Measurements from ENCODE around the gene OPRL1. TPM values are rescaled to one million over a fixed set of nuclear protein-coding genes. Genes with fewer than 3 reads are reported as not detected.
A peak's percentile ranks its signal among the peaks of the same experiment; 100 is the strongest.

OPRL1 gene
- polyA plus RNA-seq, 1 of the 3 experiments (the other 2 are of a cell fraction): 1.8 TPM

DNA sequence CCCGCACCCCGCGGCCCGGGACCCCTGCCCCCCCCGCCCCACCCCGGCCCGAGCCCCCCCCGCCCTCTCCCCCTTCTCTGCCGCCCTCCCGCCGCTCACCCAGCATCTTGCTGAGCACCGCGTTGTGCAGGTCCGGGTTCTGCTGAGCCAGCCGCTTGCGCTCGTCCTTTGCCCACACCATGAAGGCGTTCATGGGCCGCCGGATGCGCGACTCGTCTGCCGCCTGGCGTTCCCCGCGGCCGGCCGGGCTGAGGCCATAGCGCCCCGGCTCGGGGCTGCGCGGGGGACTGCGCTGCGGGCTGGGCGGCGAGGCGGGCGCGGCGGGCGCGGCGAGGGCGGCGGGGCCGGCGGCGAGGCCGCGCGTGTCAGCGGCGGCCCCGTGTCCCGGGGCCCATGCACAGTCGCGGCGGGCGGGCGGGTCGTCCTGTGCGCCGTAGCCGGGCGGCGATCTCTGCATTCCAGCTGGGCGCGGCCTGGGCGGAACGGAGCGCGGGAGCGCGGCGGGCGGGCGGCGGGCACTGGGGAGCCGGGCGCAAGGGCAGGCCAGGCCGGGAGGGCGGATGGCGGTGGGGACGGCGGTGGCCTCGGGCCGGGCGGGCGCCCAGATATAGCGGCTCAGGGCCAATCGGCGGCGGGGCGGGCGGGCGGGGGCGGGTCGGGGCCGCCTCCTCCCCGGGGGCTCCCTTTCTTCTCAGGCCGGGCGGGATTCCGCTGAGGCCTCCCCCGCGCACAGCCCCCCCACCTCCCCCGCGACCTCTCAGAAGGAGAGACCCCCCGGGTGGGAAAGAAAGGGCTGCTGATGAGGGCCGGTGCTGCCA is 30.6 kb upstream of the OPRL1 start, which contains the start of gene SOX18:
SOX18 (minus strand) TSS at position 580 of the 818 bp plus-strand sequence; CDS start at position 457, 123 bp downstream.
- H3K27me3 ChIP-seq (ENCODE audit: insufficient read depth): peaks cover 32% of the 10 kb centered on the region
- POLR2A ChIA-PET: no interaction called here

DNA sequence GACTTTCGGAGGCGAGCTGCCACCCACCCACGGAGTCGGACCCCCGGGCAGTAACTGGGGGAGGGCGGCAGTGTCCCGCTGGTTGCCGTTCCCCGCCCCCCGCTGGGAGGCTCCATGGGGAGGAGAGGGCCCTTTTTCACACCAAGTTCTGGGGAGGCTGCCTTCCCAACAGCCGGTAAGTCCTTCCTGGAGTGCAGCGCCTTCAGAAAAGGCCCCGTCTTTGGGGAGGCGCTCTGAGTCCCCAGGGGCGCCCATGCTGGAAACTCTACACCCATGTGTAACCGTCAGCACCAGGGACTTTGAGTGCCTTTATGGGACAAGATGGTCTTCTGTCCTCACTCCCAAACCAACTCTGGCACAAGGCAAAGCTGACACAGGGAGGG is 30.0 kb upstream of the OPRL1 start:
- Histone ChIP-seq H3K4me1 (ENCODE audit: control insufficient read depth in 1 of 2, insufficient read depth in 2 of 2, low read depth in 1 of 2, low read length in 1 of 2) (peaks cover 0 to 7% of the 10 kb centered on the region in 2 experiments; a peak in 1 of 4 replicates), H3K9me3 (no peaks in the 10 kb centered on the region), H3K9me2 (no peaks in the 10 kb centered on the region), H3K79me2 (ENCODE audit: insufficient read depth) (no peaks in the 10 kb centered on the region), H3K4me3 (ENCODE audit: low read depth in 2 of 2, low read length in 1 of 2) (no peak overlapping the region), H4K20me1 (ENCODE audit: insufficient read depth) (no peaks in the 10 kb centered on the region), H2AFZ (ENCODE audit: low read depth) (no peak overlapping the region), H3K4me2 (no peak overlapping the region), H3F3A (replicated peaks; ENCODE audit: insufficient read depth) (no peaks in the 10 kb centered on the region), H3K27me3 (ENCODE audit: insufficient read depth) (peaks cover 32% of the 10 kb centered on the region), H3K36me3 (replicated peaks in 1 of 2; ENCODE audit: control insufficient read depth in 1 of 2, insufficient read depth in 2 of 2, low read length in 1 of 2) (no peaks in the 10 kb centered on the region), H3K9ac (no peak overlapping the region), H3K27ac (ENCODE audit: low read depth in 2 of 2, low read length in 1 of 2) (no peak overlapping the region)
- ChIA-PET POLR2A (no interaction called here), CTCF (interaction anchor here (1.0 to 7.8 kb wide), 5 partner anchors 11 to 71 kb away, joined by 3 to 85 read pairs (median 3); partner anchors contain the start of gene PRPF6)
- no peak for DNase-seq
- 71% methylated on average over 11 of the region's 16 CpGs for WGBS (ENCODE audit: low lambda C conversion rate)
- TF ChIP-seq, protein P1, sequence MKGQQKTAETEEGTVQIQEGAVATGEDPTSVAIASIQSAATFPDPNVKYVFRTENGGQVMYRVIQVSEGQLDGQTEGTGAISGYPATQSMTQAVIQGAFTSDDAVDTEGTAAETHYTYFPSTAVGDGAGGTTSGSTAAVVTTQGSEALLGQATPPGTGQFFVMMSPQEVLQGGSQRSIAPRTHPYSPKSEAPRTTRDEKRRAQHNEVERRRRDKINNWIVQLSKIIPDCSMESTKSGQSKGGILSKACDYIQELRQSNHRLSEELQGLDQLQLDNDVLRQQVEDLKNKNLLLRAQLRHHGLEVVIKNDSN (IDR thresholded peaks at IDR 0.05; ENCODE audit: borderline replicate concordance, low read depth): no peak
- no peak for TF ChIP-seq FOSL2 (IDR thresholded peaks at IDR 0.05; ENCODE audit: borderline replicate concordance, low read depth)

More for the DNA sequence above, 30.6 kb upstream of the OPRL1 start, which contains the start of gene SOX18:
- Histone ChIP-seq H3K27ac (ENCODE audit: low read depth in 2 of 2, low read length in 1 of 2) (no peak within 1 kb of the TSS), H3F3A (replicated peaks; ENCODE audit: insufficient read depth) (peaks cover 4% of the 10 kb centered on the region), H3K4me3 (ENCODE audit: low read depth in 2 of 2, low read length in 1 of 2) (peak within 1 kb of the TSS in 1 of 2 experiments; percentile 21; a peak in 1 of 4 replicates), H2AFZ (ENCODE audit: low read depth) (no peak within 1 kb of the TSS), H3K4me2 (no peak within 1 kb of the TSS), H4K20me1 (ENCODE audit: insufficient read depth) (no peaks in the 10 kb centered on the region), H3K4me1 (ENCODE audit: control insufficient read depth in 1 of 2, insufficient read depth in 2 of 2, low read depth in 1 of 2, low read length in 1 of 2) (peaks cover 0 to 4% of the 10 kb centered on the region in 2 experiments; a peak in 1 of 4 replicates), H3K79me2 (ENCODE audit: insufficient read depth) (no peaks in the 10 kb centered on the region), H3K9ac (no peak within 1 kb of the TSS), H3K9me3 (no peaks in the 10 kb centered on the region), H3K36me3 (replicated peaks in 1 of 2; ENCODE audit: control insufficient read depth in 1 of 2, insufficient read depth in 2 of 2, low read length in 1 of 2) (no peaks in the 10 kb centered on the region), H3K9me2 (no peaks in the 10 kb centered on the region)
- no peak for TF ChIP-seq POLR2AphosphoS5 (IDR thresholded peaks at IDR 0.05; ENCODE audit: low read depth, low read length)
- TF ChIP-seq TCF12 (IDR thresholded peaks at IDR 0.05): no peak
- no peak for TF ChIP-seq FOSL2 (IDR thresholded peaks at IDR 0.05; ENCODE audit: borderline replicate concordance, low read depth)
- TF ChIP-seq RXRA (IDR thresholded peaks at IDR 0.05; ENCODE audit: borderline replicate concordance, low read depth): no peak
- TF ChIP-seq SIN3A (IDR thresholded peaks at IDR 0.05; ENCODE audit: borderline replicate concordance, low read depth, low read length): no peak
- no peak for TF ChIP-seq RCOR1 (IDR thresholded peaks at IDR 0.05; ENCODE audit: low read length)
- TF ChIP-seq, protein P2, sequence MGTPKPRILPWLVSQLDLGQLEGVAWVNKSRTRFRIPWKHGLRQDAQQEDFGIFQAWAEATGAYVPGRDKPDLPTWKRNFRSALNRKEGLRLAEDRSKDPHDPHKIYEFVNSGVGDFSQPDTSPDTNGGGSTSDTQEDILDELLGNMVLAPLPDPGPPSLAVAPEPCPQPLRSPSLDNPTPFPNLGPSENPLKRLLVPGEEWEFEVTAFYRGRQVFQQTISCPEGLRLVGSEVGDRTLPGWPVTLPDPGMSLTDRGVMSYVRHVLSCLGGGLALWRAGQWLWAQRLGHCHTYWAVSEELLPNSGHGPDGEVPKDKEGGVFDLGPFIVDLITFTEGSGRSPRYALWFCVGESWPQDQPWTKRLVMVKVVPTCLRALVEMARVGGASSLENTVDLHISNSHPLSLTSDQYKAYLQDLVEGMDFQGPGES (IDR thresholded peaks at IDR 0.05; ENCODE audit: low read depth, low read length): no peak
- peak; percentile 83 for DNase-seq
- 5% methylated on average over 11 of the region's 111 CpGs for WGBS (ENCODE audit: low lambda C conversion rate)
- CTCF ChIA-PET: interaction anchor here (0.8 to 7.8 kb wide), 7 partner anchors 8 to 72 kb away, joined by 3 to 85 read pairs (median 3); partner anchors contain the start of gene PRPF6
